ENCODE measurements around the gene RXRA.
"Not testable (repeated sequence)": the region's sequence is repeated elsewhere in the genome, so short reads cannot be mapped to it uniquely, and the experiment has no call there.

Gene RXRA

DNA sequence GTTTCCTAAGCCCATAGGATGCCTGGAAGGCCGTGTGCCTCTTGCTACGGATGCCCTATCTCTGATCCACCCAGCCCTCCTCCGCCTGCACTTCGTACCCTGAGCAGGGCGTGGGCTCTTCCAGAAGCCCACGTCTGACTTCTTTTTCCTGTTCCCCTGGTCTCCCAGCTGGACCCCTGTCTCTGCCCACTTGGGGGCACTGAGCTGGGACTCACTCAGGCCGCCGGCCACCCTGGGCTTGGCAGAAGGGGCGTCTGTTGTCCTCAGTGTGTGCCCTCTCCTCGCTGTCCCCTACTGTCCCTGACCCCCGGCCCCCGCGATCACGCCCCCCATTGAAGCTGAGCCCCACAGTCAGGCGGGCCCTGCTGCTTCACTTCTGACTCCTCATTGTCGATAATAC is 22.0 kb upstream of the RXRA start:
- Histone ChIP-seq H3K4me1 (ENCODE audit: control insufficient read depth, insufficient read depth, low read length) (no peaks in the 10 kb centered on the region), H3K27me3 (ENCODE audit: control insufficient read depth, insufficient read depth, low read length) (no peaks in the 10 kb centered on the region), H3K36me3 (ENCODE audit: control insufficient read depth, insufficient read depth, low read length) (no peaks in the 10 kb centered on the region), H3K9ac (ENCODE audit: low read depth, low read length) (no peak overlapping the region), H3K9me3 (ENCODE audit: control insufficient read depth, insufficient read depth, low read length) (no peaks in the 10 kb centered on the region), H3K4me3 (ENCODE audit: low read depth, low read length) (no peak overlapping the region)

DNA sequence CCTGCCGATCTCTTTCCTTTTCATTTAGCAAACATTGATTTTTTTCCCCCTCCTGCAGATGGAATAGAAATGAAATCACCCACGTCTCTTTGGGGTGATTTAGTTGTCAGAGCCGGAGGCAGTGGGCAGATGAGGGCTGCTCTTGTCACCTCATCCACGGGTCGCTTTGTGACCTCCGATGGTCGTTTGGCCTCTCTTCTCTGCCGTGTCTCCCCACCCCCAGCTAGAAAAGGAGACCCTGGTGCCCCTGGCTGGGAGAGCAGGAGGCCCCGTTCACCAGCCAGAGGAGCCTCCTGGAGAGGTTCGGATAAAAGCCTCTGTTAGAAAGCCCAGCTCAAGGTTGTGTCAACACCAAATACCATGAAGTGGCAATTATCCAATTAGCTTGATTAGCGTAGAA is 21.6 kb upstream of the RXRA start:
- H3K9me3 ChIP-seq (ENCODE audit: control insufficient read depth, insufficient read depth, low read length), result no peaks in the 10 kb centered on the region
- no peak overlapping the region for H3K9ac ChIP-seq (ENCODE audit: low read depth, low read length)
- H3K27me3 ChIP-seq (ENCODE audit: control insufficient read depth, insufficient read depth, low read length), result no peaks in the 10 kb centered on the region
- no peak overlapping the region for H3K4me3 ChIP-seq (ENCODE audit: low read depth, low read length)
- H3K36me3 ChIP-seq (ENCODE audit: control insufficient read depth, insufficient read depth, low read length), result no peaks in the 10 kb centered on the region
- H3K4me1 ChIP-seq (ENCODE audit: control insufficient read depth, insufficient read depth, low read length), result no peaks in the 10 kb centered on the region

GRCh38 chr9:134305533-134305932 is 20.7 kb upstream of the RXRA start:
- H3K27me3 ChIP-seq (ENCODE audit: control insufficient read depth, insufficient read depth, low read length), result no peaks in the 10 kb centered on the region
- H3K36me3 ChIP-seq (ENCODE audit: control insufficient read depth, insufficient read depth, low read length), result no peaks in the 10 kb centered on the region
- H3K9me3 ChIP-seq (ENCODE audit: control insufficient read depth, insufficient read depth, low read length), result no peaks in the 10 kb centered on the region
- no peaks in the 10 kb centered on the region for H3K4me1 ChIP-seq (ENCODE audit: control insufficient read depth, insufficient read depth, low read length)
- no peak overlapping the region for H3K4me3 ChIP-seq (ENCODE audit: low read depth, low read length)
- no peak overlapping the region for H3K9ac ChIP-seq (ENCODE audit: low read depth, low read length)

- H3K9ac ChIP-seq (ENCODE audit: low read depth, low read length); H3K36me3 ChIP-seq (ENCODE audit: control insufficient read depth, insufficient read depth, low read length); H3K9me3 ChIP-seq (ENCODE audit: control insufficient read depth, insufficient read depth, low read length); H3K27me3 ChIP-seq (ENCODE audit: control insufficient read depth, insufficient read depth, low read length); H3K4me1 ChIP-seq (ENCODE audit: control insufficient read depth, insufficient read depth, low read length); H3K4me3 ChIP-seq (ENCODE audit: low read depth, low read length): not testable (repeated sequence)
These were observed 20.2 kb upstream of the RXRA start for GRCh38 chr9:134306042-134306441.

GRCh38 chr9:134306636-134307600 is 19.3 kb upstream of the RXRA start:
- Histone ChIP-seq H3K4me1 (ENCODE audit: control insufficient read depth, insufficient read depth, low read length) (no peaks in the 10 kb centered on the region), H3K27me3 (ENCODE audit: control insufficient read depth, insufficient read depth, low read length) (no peaks in the 10 kb centered on the region), H3K9me3 (ENCODE audit: control insufficient read depth, insufficient read depth, low read length) (no peaks in the 10 kb centered on the region), H3K4me3 (ENCODE audit: low read depth, low read length) (no peak overlapping the region), H3K36me3 (ENCODE audit: control insufficient read depth, insufficient read depth, low read length) (no peaks in the 10 kb centered on the region), H3K9ac (ENCODE audit: low read depth, low read length) (no peak overlapping the region)

GRCh38 chr9:134307674-134308638 is 18.3 kb upstream of the RXRA start:
- no peaks in the 10 kb centered on the region for H3K36me3 ChIP-seq (ENCODE audit: control insufficient read depth, insufficient read depth, low read length)
- no peaks in the 10 kb centered on the region for H3K4me1 ChIP-seq (ENCODE audit: control insufficient read depth, insufficient read depth, low read length)
- H3K4me3 ChIP-seq (ENCODE audit: low read depth, low read length), result no peak overlapping the region
- no peaks in the 10 kb centered on the region for H3K9me3 ChIP-seq (ENCODE audit: control insufficient read depth, insufficient read depth, low read length)
- H3K9ac ChIP-seq (ENCODE audit: low read depth, low read length), result no peak overlapping the region
- no peaks in the 10 kb centered on the region for H3K27me3 ChIP-seq (ENCODE audit: control insufficient read depth, insufficient read depth, low read length)

DNA sequence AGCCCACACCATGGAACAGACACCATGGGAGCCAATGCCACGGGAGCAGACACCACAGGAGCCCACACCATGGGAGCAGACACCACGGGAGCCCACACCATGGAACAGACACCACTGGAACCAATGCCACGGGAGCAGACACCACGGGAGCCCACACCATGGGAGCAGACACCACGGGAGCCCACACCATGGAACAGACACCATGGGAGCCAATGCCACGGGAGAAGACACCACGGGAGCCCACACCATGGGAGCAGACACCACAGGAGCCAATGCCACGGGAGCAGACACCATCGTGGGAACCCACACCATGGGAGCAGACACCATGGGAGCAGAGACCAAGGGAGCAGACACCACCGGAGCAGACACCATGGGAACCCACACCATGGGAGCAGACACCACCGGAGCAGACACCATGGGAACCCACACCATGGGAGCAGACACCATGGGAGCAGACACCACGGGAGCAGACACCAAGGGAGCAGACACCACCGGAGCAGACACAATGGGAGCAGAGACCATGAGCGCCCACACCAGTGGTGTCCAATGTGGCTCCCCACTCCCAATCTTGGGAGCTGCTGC is 17.5 kb upstream of the RXRA start:
- H3K9ac ChIP-seq (ENCODE audit: low read depth, low read length); H3K4me1 ChIP-seq (ENCODE audit: control insufficient read depth, insufficient read depth, low read length); H3K9me3 ChIP-seq (ENCODE audit: control insufficient read depth, insufficient read depth, low read length); H3K36me3 ChIP-seq (ENCODE audit: control insufficient read depth, insufficient read depth, low read length); H3K27me3 ChIP-seq (ENCODE audit: control insufficient read depth, insufficient read depth, low read length); H3K4me3 ChIP-seq (ENCODE audit: low read depth, low read length): not testable (repeated sequence)

GRCh38 chr9:134313470-134313869 is 12.8 kb upstream of the RXRA start:
- Histone ChIP-seq H3K36me3 (ENCODE audit: control insufficient read depth, insufficient read depth, low read length) (no peaks in the 10 kb centered on the region), H3K27me3 (ENCODE audit: control insufficient read depth, insufficient read depth, low read length) (no peaks in the 10 kb centered on the region), H3K9me3 (ENCODE audit: control insufficient read depth, insufficient read depth, low read length) (no peaks in the 10 kb centered on the region), H3K4me1 (ENCODE audit: control insufficient read depth, insufficient read depth, low read length) (no peaks in the 10 kb centered on the region), H3K9ac (ENCODE audit: low read depth, low read length) (no peak overlapping the region), H3K4me3 (ENCODE audit: low read depth, low read length) (no peak overlapping the region)

- Histone ChIP-seq H3K4me3 (ENCODE audit: low read depth, low read length) (no peak overlapping the region), H3K36me3 (ENCODE audit: control insufficient read depth, insufficient read depth, low read length) (no peaks in the 10 kb centered on the region), H3K9ac (ENCODE audit: low read depth, low read length) (no peak overlapping the region), H3K4me1 (ENCODE audit: control insufficient read depth, insufficient read depth, low read length) (no peaks in the 10 kb centered on the region), H3K9me3 (ENCODE audit: control insufficient read depth, insufficient read depth, low read length) (no peaks in the 10 kb centered on the region), H3K27me3 (ENCODE audit: control insufficient read depth, insufficient read depth, low read length) (no peaks in the 10 kb centered on the region)
These were observed 12.0 kb upstream of the RXRA start for GRCh38 chr9:134314039-134314949.

DNA sequence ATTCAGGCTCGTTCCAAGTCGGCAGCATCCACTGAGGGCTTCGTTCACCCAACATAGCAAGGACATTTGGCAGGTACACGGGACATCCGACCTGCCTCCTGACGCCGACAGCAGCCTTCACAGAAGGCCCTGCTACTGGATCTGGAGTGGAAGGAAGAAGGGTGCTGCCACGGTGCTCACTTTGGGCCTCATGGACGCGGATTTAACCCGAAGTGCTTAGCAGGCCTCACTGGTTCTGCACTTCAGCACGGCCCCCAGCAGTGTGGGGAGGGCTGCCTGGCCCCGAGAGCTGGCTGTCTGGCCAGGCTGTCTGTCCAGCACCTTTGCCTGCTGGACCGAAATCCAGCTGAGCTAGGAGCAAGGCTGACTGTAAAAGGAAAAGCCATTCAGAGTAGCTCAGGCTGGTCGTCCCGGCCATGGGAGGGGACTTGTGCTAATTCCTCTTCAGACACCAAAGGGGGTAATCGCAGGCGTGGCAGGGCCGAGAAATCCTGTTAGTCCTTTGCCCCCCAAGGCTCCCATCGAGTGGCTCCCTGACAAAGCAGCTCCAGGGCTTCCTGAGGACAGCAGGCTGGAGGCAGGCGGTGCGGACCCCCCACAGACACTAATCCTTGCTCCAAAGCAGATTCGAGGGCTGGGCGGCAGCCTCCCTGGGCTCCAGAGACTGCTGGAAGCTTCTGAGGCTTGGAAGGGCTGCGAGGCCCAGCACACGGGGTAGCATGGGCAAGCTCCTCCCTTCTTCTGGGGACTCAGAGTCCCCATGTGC is 11.1 kb upstream of the RXRA start:
- Histone ChIP-seq H3K4me3 (ENCODE audit: low read depth, low read length) (no peak overlapping the region), H3K9me3 (ENCODE audit: control insufficient read depth, insufficient read depth, low read length) (no peaks in the 10 kb centered on the region), H3K4me1 (ENCODE audit: control insufficient read depth, insufficient read depth, low read length) (no peaks in the 10 kb centered on the region), H3K9ac (ENCODE audit: low read depth, low read length) (no peak overlapping the region), H3K27me3 (ENCODE audit: control insufficient read depth, insufficient read depth, low read length) (no peaks in the 10 kb centered on the region), H3K36me3 (ENCODE audit: control insufficient read depth, insufficient read depth, low read length) (no peaks in the 10 kb centered on the region)

All from iPS-15b (cell line).